Jurkat, Clone E6-1 (cell line): Measurements from ENCODE around the gene TSC22D1.
"Not testable (repeated sequence)": the region's sequence is repeated elsewhere in the genome, so short reads cannot be mapped to it uniquely, and the experiment has no call there.

Source experiments
- DNase-seq: peaks from one replicate; pipeline ENCODE4 v3.0.0-alpha.2; 2011; ENCODE audit warnings: low read depth, low spot score
- H3K4me3 ChIP-seq: 2 replicates; pipeline ENCODE4 v1.5.1; 2011; ENCODE audit warnings: mild to moderate bottlenecking, low read length, control low read depth, moderate library complexity

TSC22D1 gene

GRCh38 chr13:44574466-44574855 lies 1.7 kb downstream of the TSC22D1 start:
- DNase-seq: no peak
- no peak overlapping the region for H3K4me3 ChIP-seq

GRCh38 chr13:44573790-44574465 lies 2.2 kb downstream of the TSC22D1 start:
- H3K4me3 ChIP-seq: no peak overlapping the region
- DNase-seq: no peak

- DNase-seq: no peak
- H3K4me3 ChIP-seq: no peak overlapping the region
Measured at GRCh38 chr13:44573071-44573470, 3.1 kb downstream of the TSC22D1 start.

GRCh38 chr13:44566601-44567000 lies 9.5 kb downstream of the TSC22D1 start:
- DNase-seq: no peak
- no peak overlapping the region for H3K4me3 ChIP-seq

GRCh38 chr13:44565881-44566280 lies 10.2 kb downstream of the TSC22D1 start:
- H3K4me3 ChIP-seq: no peak overlapping the region
- DNase-seq: no peak

GRCh38 chr13:44564936-44565335 lies 11.2 kb downstream of the TSC22D1 start:
- no peak for DNase-seq
- H3K4me3 ChIP-seq: no peak overlapping the region

- H3K4me3 ChIP-seq, DNase-seq: not testable (repeated sequence)
Measured at GRCh38 chr13:44562853-44563252, 13.3 kb downstream of the TSC22D1 start.

- no peak overlapping the region for H3K4me3 ChIP-seq
- DNase-seq: no peak
Measured at GRCh38 chr13:44561351-44561750, 14.8 kb downstream of the TSC22D1 start.

GRCh38 chr13:44557986-44558385 lies 18.1 kb downstream of the TSC22D1 start:
- H3K4me3 ChIP-seq: no peak overlapping the region
- DNase-seq: no peak

- no peak overlapping the region for H3K4me3 ChIP-seq
- no peak for DNase-seq
Measured at GRCh38 chr13:44555207-44555606, 20.9 kb downstream of the TSC22D1 start.

GRCh38 chr13:44549476-44549875 lies 26.7 kb downstream of the TSC22D1 start:
- H3K4me3 ChIP-seq: no peak overlapping the region
- no peak for DNase-seq

GRCh38 chr13:44546164-44546563 lies 30.0 kb downstream of the TSC22D1 start:
- no peak overlapping the region for H3K4me3 ChIP-seq
- DNase-seq: no peak

- no peak overlapping the region for H3K4me3 ChIP-seq
Measured at GRCh38 chr13:44543369-44543768, 32.8 kb downstream of the TSC22D1 start.

GRCh38 chr13:44542361-44542760 lies 33.8 kb downstream of the TSC22D1 start:
- DNase-seq: no peak
- H3K4me3 ChIP-seq: no peak overlapping the region

More at GRCh38 chr13:44543369-44543768, 32.8 kb downstream of the TSC22D1 start:
- DNase-seq: no peak

- DNase-seq: no peak
- no peak overlapping the region for H3K4me3 ChIP-seq
Measured at GRCh38 chr13:44541601-44542000, 34.5 kb downstream of the TSC22D1 start.

GRCh38 chr13:44540761-44541434 lies 35.2 kb downstream of the TSC22D1 start:
- no peak for DNase-seq
- no peak overlapping the region for H3K4me3 ChIP-seq

- DNase-seq: peak; percentile 54
- no peak overlapping the region for H3K4me3 ChIP-seq
Measured at GRCh38 chr13:44537248-44537647, 38.9 kb downstream of the TSC22D1 start.

GRCh38 chr13:44523146-44524015 lies 52.7 kb downstream of the TSC22D1 start:
- no peak for DNase-seq

GRCh38 chr13:44519642-44520041 lies 56.5 kb downstream of the TSC22D1 start:
- DNase-seq: no peak
- no peak overlapping the region for H3K4me3 ChIP-seq

More at GRCh38 chr13:44523146-44524015, 52.7 kb downstream of the TSC22D1 start:
- H3K4me3 ChIP-seq: no peak overlapping the region

- no peak overlapping the region for H3K4me3 ChIP-seq
- no peak for DNase-seq
Measured at GRCh38 chr13:44516771-44517170, 59.4 kb downstream of the TSC22D1 start.
